DND-41 (cell line): ENCODE results near the gene B4GALNT3.

Experiments
- EZH2 ChIP-seq: IDR thresholded peaks from 3 replicates; pipeline ENCODE4 v1.6.1; 2012; ENCODE audit warnings: borderline replicate concordance, low read depth, mild to moderate bottlenecking, moderate library complexity, low read length, inconsistent platforms; ENCODE audit not compliant: severe bottlenecking
- TF ChIP-seq, protein P1 (sequence below): IDR thresholded peaks from 2 replicates; pipeline ENCODE4 v1.5.1; 2012; ENCODE audit warnings: borderline replicate concordance, low read length, moderate library complexity, mild to moderate bottlenecking; ENCODE audit not compliant: poor library complexity, severe bottlenecking; ENCODE audit errors: extremely low read depth

DNA sequence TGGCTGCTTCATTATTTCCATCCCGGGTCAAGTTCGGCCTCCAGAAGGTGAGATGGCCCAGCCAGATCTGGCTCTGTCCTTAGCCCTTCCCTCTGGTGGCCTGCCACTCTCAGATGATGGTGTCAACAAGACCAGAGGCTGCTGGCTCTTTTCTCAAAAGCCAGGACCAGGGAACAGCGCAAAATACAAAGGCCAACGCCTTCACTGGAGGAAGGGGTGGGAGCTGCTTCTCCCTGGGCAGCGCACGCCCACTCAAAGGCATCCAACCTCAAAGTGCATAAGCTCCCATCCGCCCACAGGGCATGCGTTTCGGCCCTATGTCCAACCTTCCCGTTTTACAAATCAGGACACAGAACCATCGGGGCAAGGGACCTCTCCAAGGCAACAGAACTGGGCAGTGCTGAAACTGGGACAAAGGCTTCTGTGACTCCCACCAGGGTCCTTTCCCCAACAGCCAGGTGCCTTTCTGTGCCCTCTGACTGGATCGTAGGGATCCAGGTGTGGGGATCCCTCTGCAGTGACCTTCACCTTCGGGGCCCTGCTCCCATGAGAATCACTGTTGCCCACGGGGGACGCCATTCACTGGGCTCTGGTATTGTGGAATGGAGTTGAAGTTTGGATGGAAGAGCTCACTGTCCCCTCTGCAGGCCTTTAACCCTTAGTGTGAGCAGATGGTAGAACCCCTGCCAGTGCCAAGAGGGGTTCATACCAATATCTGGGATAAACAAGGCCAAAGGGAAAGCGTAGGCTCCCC lies 126.8 kb downstream of the B4GALNT3 start:
- TF ChIP-seq, protein P1, sequence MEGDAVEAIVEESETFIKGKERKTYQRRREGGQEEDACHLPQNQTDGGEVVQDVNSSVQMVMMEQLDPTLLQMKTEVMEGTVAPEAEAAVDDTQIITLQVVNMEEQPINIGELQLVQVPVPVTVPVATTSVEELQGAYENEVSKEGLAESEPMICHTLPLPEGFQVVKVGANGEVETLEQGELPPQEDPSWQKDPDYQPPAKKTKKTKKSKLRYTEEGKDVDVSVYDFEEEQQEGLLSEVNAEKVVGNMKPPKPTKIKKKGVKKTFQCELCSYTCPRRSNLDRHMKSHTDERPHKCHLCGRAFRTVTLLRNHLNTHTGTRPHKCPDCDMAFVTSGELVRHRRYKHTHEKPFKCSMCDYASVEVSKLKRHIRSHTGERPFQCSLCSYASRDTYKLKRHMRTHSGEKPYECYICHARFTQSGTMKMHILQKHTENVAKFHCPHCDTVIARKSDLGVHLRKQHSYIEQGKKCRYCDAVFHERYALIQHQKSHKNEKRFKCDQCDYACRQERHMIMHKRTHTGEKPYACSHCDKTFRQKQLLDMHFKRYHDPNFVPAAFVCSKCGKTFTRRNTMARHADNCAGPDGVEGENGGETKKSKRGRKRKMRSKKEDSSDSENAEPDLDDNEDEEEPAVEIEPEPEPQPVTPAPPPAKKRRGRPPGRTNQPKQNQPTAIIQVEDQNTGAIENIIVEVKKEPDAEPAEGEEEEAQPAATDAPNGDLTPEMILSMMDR = no peak
- TF ChIP-seq EZH2 = no peak
